HG02678 (cell line): ENCODE measurements around the gene MPHOSPH10.
"Not testable (repeated sequence)": the region's sequence is repeated elsewhere in the genome, so short reads cannot be mapped to it uniquely, and the experiment has no call there.

ENCODE experiments used
- ATAC-seq: cut with Tn5 transposase; IDR thresholded peaks from one replicate; pipeline ENCODE4 v1.9.1; 2021; ENCODE audit warnings: mild to moderate bottlenecking, moderate library complexity; ENCODE audit not compliant: unreplicated experiment

MPHOSPH10 gene

GRCh38 chr2:71122387-71123298 is 7.8 kb upstream of the MPHOSPH10 start:
- ATAC-seq = no peak

- ATAC-seq = no peak
These were observed 4.7 kb upstream of the MPHOSPH10 start for GRCh38 chr2:71125506-71126294.

GRCh38 chr2:71126957-71127356 is 3.5 kb upstream of the MPHOSPH10 start:
- no peak for ATAC-seq

GRCh38 chr2:71129114-71129901 is 1.1 kb upstream of the MPHOSPH10 start:
- ATAC-seq = no peak

GRCh38 chr2:71129902-71130151 is 607 bp upstream of the MPHOSPH10 start:
- peak; percentile 39 for ATAC-seq

GRCh38 chr2:71130905-71131244 is 441 bp downstream of the MPHOSPH10 start:
- ATAC-seq = peak; percentile 14

- not testable (repeated sequence) for ATAC-seq
These were observed 1.1 kb downstream of the MPHOSPH10 start for GRCh38 chr2:71131387-71132166.

- ATAC-seq = no peak
These were observed 3.2 kb downstream of the MPHOSPH10 start for GRCh38 chr2:71133603-71134002.

- no peak for ATAC-seq
These were observed 5.7 kb downstream of the MPHOSPH10 start for GRCh38 chr2:71136174-71136573.

GRCh38 chr2:71143782-71144181 is 13.3 kb downstream of the MPHOSPH10 start:
- no peak for ATAC-seq

GRCh38 chr2:71148506-71149063 is 18.2 kb downstream of the MPHOSPH10 start:
- no peak for ATAC-seq

GRCh38 chr2:71150082-71150816 is 19.8 kb downstream of the MPHOSPH10 start:
- no peak for ATAC-seq

GRCh38 chr2:71151620-71152019 is 21.2 kb downstream of the MPHOSPH10 start:
- no peak for ATAC-seq

GRCh38 chr2:71153585-71154224 is 23.3 kb downstream of the MPHOSPH10 start:
- ATAC-seq = no peak

GRCh38 chr2:71154279-71154678 is 23.8 kb downstream of the MPHOSPH10 start:
- no peak for ATAC-seq

GRCh38 chr2:71154798-71155197 is 24.4 kb downstream of the MPHOSPH10 start:
- ATAC-seq = peak; percentile 68

GRCh38 chr2:71155846-71156245 is 25.4 kb downstream of the MPHOSPH10 start:
- no peak for ATAC-seq

GRCh38 chr2:71156573-71156972 is 26.1 kb downstream of the MPHOSPH10 start:
- ATAC-seq = no peak

- ATAC-seq = no peak
These were observed 26.8 kb downstream of the MPHOSPH10 start for GRCh38 chr2:71157124-71157793.
